ACHN (cell line): ENCODE measurements around the gene ACOX3.

Experiments
- DNase-seq: peaks from one replicate; pipeline ENCODE4 v3.0.0-alpha.2; 2015
- in situ Hi-C: cut with HindIII; loops from 2 replicates; pipeline ENCODE4 v1.10.0; 2017; ENCODE audit warnings: low sequenced_read_pairs, low pct_ligation_motif_present, low pct_unique_long_range_greater_than_20kb

The ACOX3 gene

GRCh38 chr4:8470451-8471024 is 30.0 kb upstream of the ACOX3 start:
- DNase-seq: no peak
- in situ Hi-C loops: no loop called here

- no peak for DNase-seq
Measured at GRCh38 chr4:8469550-8469949, 29.0 kb upstream of the ACOX3 start.

GRCh38 chr4:8468746-8469535 is 28.4 kb upstream of the ACOX3 start:
- peak; percentile 43 for DNase-seq
- in situ Hi-C loops: no loop called here

More at GRCh38 chr4:8469550-8469949, 29.0 kb upstream of the ACOX3 start:
- in situ Hi-C loops: no loop called here

DNA sequence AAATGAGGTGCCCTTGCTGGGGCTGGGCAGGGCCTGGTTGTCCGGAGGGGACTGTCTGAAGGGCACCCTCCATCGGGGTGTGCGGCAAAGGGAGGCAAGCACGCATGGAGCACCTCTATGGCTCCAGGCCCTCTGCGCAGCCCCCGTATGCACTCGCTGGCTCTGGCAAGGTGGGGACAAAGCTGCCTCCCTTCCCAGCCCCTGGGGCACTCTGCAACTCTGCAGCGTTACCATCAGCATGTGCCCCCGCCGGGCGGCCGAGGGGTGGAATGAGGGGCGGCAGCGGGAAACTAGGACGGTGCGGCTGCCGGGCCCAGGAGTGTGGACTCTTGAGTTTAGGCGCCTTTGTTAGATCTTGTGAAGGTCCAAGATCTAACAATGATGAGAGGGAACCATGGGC is 26.5 kb upstream of the ACOX3 start:
- in situ Hi-C loops: no loop called here
- no peak for DNase-seq

DNA sequence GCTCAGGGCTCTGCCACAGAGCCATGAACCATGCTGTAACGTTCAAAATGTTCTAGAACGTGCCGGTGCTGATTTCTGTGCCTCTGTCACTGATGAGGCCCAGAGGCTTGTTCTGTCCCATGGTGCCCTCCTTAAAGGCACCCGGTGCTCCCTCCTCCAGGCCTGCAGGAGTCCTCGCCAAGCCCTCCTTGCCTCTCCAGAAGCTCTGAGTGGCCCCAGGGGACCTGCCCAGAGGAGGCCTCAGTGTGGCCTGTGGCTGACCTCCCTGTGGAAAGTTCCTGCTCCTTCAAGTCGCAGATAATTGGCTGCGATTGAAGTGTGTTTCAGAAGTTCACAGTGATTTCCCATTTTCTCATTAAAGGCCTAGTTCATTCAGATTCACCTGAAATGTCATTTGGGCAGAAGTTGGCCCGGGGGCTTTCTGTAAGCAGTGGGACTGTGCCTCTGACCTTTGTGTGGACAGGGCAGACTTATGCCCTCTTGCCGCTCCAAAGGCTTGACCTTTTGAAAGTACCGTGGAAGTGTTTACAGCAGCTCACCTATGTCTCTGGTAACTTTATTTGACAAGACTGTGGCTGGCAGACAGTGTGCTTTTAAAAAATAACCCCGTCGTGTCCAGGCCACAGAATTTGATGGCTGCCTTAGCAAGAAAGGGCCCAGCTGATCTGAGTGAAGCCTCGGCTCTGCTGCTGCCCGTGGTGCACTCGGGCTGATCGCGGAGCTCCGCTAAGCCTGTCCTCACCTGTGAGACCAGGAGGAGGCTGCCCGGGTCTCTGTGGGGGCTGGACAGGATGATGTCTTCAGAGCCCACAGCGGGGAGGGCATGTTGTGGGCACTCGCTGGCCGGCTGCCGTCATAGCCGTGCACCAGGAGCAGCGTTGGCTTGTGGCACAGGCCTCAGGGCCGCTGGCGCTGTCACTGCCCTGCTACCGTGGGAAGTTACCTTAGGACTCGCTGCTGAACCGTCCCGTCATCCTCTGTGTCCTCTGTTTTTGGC is 25.4 kb upstream of the ACOX3 start:
- DNase-seq: no peak
- in situ Hi-C loops: no loop called here

DNA sequence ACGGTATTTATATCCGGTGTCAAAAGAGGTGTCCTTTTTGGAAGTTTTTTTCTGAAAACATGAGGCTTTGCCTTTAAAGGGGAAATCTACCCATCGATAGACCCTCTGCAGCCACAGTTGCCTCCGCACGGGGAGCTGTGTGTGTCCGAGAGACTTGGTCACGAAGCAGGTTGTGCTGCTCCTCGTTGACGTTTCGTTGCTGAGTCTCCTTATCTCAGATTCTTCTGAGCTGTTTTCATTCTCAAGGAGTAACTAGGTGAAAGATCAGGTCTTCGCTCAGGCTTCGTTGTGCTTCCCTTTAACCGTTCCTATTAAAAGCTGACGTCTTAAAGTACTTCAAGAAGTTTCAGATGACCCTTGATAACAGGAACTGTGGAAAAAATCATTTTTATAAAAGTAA is 23.9 kb upstream of the ACOX3 start:
- DNase-seq: no peak
- in situ Hi-C loops: no loop called here

DNA sequence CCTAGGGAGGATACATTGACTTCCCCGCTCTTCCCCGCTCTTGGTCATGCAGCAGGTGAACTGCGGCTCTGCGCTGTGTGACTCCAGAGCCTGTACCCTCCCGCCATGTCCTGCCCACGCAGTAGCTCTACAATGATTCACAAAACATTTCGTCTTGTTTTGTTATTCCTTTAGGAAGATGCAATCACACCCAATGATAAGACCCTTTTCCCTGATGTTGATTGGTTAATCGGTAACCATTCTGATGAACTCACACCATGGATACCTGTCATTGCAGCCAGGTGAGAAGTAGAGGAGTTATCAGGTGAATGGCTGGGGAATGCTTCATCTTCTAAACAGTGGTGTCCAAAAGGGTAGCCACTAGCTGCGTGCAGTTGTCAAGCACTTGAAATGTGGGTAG is 23.3 kb upstream of the ACOX3 start:
- DNase-seq: no peak
- in situ Hi-C loops: no loop called here

GRCh38 chr4:8461616-8462015 is 21.1 kb upstream of the ACOX3 start:
- in situ Hi-C loops: no loop called here

GRCh38 chr4:8461086-8461485 is 20.6 kb upstream of the ACOX3 start:
- in situ Hi-C loops: no loop called here
- DNase-seq: no peak

More at GRCh38 chr4:8461616-8462015, 21.1 kb upstream of the ACOX3 start:
- no peak for DNase-seq

- in situ Hi-C loops: no loop called here
- no peak for DNase-seq
Measured at GRCh38 chr4:8459867-8460445, 19.4 kb upstream of the ACOX3 start.

DNA sequence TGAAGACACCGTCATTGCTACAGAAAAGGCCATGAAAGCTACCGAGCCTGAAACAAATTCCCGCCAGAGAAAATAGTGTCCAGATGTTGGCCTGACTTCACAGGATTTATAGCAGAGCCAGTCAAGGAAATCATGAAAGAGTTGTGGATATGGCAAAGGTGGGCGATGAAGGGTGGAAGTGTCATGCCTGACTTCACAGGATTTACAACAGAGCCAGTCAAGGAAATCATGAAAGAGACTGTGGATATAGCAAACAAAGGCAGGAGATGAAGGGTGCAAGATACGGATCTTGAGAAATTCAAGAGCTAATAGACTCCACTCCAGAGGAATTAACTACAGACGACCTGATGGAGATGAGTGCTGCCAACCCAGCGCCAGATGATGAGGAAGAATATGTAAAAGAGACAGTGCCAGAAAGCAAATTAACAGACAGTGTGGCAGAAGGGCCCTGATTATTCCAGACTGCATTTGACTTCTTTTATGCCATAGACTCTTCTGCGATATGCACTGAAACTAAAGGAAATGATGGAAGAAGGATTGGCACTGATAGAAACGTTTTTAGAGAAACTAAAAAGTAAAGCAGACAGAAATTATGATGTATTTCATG is 17.2 kb upstream of the ACOX3 start:
- in situ Hi-C loops: no loop called here
- DNase-seq: peak; percentile 13

GRCh38 chr4:8453957-8454356 is 13.4 kb upstream of the ACOX3 start:
- no peak for DNase-seq
- in situ Hi-C loops: no loop called here

GRCh38 chr4:8451440-8452182 is 11.1 kb upstream of the ACOX3 start:
- in situ Hi-C loops: no loop called here
- DNase-seq: no peak

DNA sequence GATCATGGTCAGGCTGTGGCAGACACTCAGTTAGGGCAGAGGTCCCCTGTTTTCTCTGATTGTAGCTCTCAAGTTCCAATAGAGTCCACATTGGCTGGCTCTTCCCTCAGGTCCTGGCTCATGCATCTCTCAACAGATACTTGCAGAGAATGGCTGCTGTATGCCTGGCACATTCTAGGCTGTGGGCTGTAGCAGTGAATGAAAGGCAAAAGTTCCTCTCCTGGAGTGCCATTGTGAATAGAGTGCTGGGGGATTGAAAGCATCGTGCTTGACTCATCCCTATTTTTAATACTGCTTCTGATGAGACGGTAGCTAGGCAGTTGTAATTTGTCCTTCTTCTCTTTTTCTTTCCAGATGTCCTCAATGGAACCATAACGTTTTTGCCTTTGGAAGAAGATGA is 5.6 kb upstream of the ACOX3 start:
- in situ Hi-C loops: no loop called here
- DNase-seq: no peak

- in situ Hi-C loops: no loop called here
- no peak for DNase-seq
Measured at GRCh38 chr4:8443801-8444200, 3.3 kb upstream of the ACOX3 start.

- DNase-seq: no peak
- in situ Hi-C loops: no loop called here
Measured at GRCh38 chr4:8442596-8443358, 2.3 kb upstream of the ACOX3 start.

GRCh38 chr4:8441499-8442091 is 1.1 kb upstream of the ACOX3 start:
- no peak for DNase-seq
- in situ Hi-C loops: no loop called here
